ENCODE measurements around the gene IL17REL. TPM values are rescaled to one million over a fixed set of nuclear protein-coding genes. Genes with fewer than 3 reads are reported as not detected.

The IL17REL gene
- total RNA-seq, 1 donor from 2014 or later, result not detected

DNA sequence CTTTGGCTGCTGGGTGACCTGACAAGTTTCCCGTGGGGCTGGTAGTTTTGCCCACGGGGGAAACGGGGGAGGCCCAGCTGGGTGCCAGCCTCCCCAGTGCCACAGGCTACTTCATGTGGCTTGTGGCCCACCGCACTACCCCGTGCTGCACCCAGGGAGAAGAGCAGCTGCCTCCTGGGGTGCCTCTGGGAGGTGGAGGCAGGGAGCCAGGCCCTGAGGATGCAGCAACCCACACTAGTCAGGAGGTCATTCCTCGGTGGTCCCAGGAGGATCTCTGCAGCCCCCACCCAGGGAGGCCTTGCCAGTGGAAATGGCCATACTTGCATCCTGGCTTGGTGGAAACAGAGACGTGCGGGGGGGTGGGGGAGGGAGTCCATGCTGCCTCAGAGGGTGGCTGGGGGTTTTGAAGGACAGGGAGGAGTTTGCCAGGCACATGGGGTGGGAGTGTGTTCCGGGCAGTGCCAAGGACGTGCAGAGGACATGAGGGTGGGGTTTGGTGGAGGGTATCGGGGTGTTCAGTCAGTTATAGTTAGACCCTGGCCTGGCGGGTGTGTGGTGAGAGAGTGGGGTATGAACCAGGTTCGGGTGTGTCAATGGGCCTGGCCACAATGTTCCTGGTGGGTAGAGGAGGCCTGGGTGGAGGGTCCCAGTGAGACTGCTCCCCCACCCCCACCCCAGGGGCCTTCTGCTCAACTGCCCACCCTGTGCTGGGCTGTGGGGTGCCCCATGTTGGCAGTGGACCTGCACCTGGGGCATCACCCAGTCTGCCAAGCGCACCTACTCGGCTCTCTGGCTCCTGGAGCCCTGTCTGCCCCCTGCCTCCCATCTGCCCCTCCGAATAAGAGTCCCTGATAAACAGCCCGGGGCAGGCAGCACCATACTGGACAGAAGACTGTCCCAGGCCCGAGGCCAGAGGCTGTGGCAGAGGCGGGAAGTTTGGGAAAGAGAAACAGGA lies 48.2 kb downstream of the IL17REL start:
- Histone ChIP-seq H3K27ac (peak overlapping the region; percentile 89), H3K36me3 (peaks cover 0 to 25% of the 10 kb centered on the region in 2 donors), H3K27me3 (no peaks in the 10 kb centered on the region), H3K9me3 (no peaks in the 10 kb centered on the region), H3K4me1 (peaks cover 64% of the 10 kb centered on the region), H3K4me3 (peak overlapping the region; percentile 76 to 100)
- intact Hi-C loops (cut with DNase I), result loop anchor here (5.0 kb wide), 1 partner anchor 228 kb away; no protein-coding TSS in a partner anchor
- no peak for TF ChIP-seq POLR2A (IDR thresholded peaks at IDR 0.05)
- TF ChIP-seq POLR2AphosphoS5 (IDR thresholded peaks at IDR 0.05; ENCODE audit: insufficient read depth in 1 of 2, low read depth in 1 of 2), result no peak
- TF ChIP-seq, protein P1, sequence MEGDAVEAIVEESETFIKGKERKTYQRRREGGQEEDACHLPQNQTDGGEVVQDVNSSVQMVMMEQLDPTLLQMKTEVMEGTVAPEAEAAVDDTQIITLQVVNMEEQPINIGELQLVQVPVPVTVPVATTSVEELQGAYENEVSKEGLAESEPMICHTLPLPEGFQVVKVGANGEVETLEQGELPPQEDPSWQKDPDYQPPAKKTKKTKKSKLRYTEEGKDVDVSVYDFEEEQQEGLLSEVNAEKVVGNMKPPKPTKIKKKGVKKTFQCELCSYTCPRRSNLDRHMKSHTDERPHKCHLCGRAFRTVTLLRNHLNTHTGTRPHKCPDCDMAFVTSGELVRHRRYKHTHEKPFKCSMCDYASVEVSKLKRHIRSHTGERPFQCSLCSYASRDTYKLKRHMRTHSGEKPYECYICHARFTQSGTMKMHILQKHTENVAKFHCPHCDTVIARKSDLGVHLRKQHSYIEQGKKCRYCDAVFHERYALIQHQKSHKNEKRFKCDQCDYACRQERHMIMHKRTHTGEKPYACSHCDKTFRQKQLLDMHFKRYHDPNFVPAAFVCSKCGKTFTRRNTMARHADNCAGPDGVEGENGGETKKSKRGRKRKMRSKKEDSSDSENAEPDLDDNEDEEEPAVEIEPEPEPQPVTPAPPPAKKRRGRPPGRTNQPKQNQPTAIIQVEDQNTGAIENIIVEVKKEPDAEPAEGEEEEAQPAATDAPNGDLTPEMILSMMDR (IDR thresholded peaks at IDR 0.05), result no peak
- no peak for DNase-seq (ENCODE audit: extremely low spot score in 2 of 2)

GRCh38 chr22:49963647-49964026 lies 48.9 kb downstream of the IL17REL start:
- DNase-seq (ENCODE audit: extremely low spot score in 2 of 2), result no peak
- TF ChIP-seq POLR2AphosphoS5 (IDR thresholded peaks at IDR 0.05; ENCODE audit: insufficient read depth in 1 of 2, low read depth in 1 of 2) (no peak), POLR2A (IDR thresholded peaks at IDR 0.05) (no peak)
- TF ChIP-seq, protein P1 (IDR thresholded peaks at IDR 0.05), result no peak
- peaks cover 0 to 25% of the 10 kb centered on the region in 2 donors for H3K36me3 ChIP-seq
- no peaks in the 10 kb centered on the region for H3K9me3 ChIP-seq
- no peaks in the 10 kb centered on the region for H3K27me3 ChIP-seq
- intact Hi-C loops (cut with DNase I), result no loop called here
- H3K4me1 ChIP-seq, result peaks cover 69% of the 10 kb centered on the region
- H3K27ac ChIP-seq, result peak overlapping the region; percentile 89
- H3K4me3 ChIP-seq, result peak overlapping the region; percentile 76 to 100

DNA sequence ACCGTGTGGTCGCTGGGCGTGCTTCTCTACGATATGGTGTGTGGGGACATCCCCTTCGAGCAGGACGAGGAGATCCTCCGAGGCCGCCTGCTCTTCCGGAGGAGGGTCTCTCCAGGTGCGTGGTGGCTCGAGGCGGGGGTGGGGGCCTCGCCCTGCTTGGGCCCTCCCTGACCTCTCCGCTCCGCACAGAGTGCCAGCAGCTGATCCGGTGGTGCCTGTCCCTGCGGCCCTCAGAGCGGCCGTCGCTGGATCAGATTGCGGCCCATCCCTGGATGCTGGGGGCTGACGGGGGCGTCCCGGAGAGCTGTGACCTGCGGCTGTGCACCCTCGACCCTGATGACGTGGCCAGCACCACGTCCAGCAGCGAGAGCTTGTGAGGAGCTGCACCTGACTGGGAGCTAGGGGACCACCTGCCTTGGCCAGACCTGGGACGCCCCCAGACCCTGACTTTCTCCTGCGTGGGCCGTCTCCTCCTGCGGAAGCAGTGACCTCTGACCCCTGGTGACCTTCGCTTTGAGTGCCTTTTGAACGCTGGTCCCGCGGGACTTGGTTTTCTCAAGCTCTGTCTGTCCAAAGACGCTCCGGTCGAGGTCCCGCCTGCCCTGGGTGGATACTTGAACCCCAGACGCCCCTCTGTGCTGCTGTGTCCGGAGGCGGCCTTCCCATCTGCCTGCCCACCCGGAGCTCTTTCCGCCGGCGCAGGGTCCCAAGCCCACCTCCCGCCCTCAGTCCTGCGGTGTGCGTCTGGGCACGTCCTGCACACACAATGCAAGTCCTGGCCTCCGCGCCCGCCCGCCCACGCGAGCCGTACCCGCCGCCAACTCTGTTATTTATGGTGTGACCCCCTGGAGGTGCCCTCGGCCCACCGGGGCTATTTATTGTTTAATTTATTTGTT lies 49.6 kb downstream of the IL17REL start:
- DNase-seq (ENCODE audit: extremely low spot score in 2 of 2), result no peak
- Histone ChIP-seq H3K27ac (peak overlapping the region; percentile 89), H3K4me3 (peak overlapping the region; percentile 76 to 100), H3K36me3 (peaks cover 0 to 25% of the 10 kb centered on the region in 2 donors), H3K4me1 (peaks cover 67% of the 10 kb centered on the region), H3K9me3 (no peaks in the 10 kb centered on the region), H3K27me3 (no peaks in the 10 kb centered on the region)
- intact Hi-C loops (cut with DNase I), result no loop called here
- TF ChIP-seq, protein P1 (IDR thresholded peaks at IDR 0.05), result no peak
- peak in 1 of 2 donors; percentile 74 for TF ChIP-seq POLR2AphosphoS5 (IDR thresholded peaks at IDR 0.05; ENCODE audit: insufficient read depth in 1 of 2, low read depth in 1 of 2)

DNA sequence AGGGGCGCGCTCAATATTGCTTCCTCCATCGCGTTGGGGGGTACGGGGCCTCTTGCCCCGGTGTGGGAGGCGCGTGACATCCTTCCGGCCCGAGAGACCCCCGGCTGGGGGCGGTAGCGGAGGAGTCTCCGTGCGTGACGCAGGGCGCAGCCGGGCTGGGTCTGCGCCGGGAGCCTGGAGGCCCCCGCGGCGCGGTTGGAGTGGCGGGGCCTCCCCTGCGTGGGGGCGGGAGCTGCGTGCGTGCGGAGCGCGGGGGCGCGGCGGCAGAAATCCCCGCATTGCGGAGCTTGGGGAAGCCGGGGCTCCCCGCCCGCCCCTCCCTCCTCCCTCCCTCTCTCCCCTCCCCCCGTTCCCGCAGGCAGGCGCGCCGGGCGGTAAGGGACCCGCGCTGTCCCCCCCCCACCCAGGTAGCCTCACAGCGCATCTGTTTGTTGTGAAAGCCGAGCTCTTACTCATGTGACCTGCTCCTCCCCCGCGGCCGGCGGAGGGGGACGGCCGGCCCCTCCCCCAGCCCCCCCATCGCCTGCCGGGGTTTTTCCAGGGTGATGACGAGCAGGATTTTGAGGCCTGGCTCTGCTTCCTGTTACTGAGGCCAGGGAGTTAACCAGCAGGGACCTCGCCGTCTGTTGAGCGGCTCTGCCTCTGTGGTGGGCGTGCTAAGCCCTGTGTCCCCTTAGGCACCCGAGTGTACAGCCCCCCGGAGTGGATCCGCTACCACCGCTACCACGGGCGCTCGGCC lies 50.4 kb downstream of the IL17REL start:
- Histone ChIP-seq H3K9me3 (no peaks in the 10 kb centered on the region), H3K4me1 (peaks cover 58% of the 10 kb centered on the region), H3K27ac (peak overlapping the region; percentile 89), H3K27me3 (no peaks in the 10 kb centered on the region), H3K36me3 (peaks cover 0 to 25% of the 10 kb centered on the region in 2 donors), H3K4me3 (peak overlapping the region; percentile 76 to 100)
- intact Hi-C loops (cut with DNase I), result no loop called here
- DNase-seq (ENCODE audit: extremely low spot score in 2 of 2), result peak in 1 of 2 donors; percentile 97
- TF ChIP-seq, protein P1 (IDR thresholded peaks at IDR 0.05), result no peak
- peak in 1 of 2 donors; percentile 64 for TF ChIP-seq POLR2A (IDR thresholded peaks at IDR 0.05)
- TF ChIP-seq POLR2AphosphoS5 (IDR thresholded peaks at IDR 0.05; ENCODE audit: insufficient read depth in 1 of 2, low read depth in 1 of 2), result peak; percentile 79 to 85
